Measurements from ENCODE around the gene COPZ2.
"Not testable (repeated sequence)": the region's sequence is repeated elsewhere in the genome, so short reads cannot be mapped to it uniquely, and the experiment has no call there.

Gene COPZ2

DNA sequence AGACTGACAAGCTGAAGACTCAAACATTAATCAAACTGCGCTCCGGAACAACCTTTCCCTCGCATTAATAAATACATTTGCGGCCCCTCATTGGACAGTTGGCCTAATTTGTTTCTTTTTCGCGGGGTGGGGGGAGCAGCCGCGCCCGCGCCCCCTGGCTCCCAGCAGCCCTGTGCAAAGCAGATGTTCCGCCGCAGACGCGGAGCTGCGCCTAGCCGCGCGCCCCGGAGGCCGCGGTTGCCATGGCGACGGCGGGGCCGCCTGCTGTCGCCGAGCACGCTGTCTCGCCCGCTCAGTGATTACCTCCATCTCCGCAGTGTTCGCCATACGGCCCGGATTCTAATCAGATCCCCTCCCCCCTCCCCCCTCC, 25.5 kb downstream of the COPZ2 start:
- H3K9ac ChIP-seq (ENCODE audit: low read depth in 1 of 2, low read length in 2 of 2): peak overlapping the region in 1 of 2 donors; percentile 61
- no peaks in the 10 kb centered on the region for H3K9me3 ChIP-seq (ENCODE audit: control insufficient read depth in 1 of 2, low read length in 2 of 2)

DNA sequence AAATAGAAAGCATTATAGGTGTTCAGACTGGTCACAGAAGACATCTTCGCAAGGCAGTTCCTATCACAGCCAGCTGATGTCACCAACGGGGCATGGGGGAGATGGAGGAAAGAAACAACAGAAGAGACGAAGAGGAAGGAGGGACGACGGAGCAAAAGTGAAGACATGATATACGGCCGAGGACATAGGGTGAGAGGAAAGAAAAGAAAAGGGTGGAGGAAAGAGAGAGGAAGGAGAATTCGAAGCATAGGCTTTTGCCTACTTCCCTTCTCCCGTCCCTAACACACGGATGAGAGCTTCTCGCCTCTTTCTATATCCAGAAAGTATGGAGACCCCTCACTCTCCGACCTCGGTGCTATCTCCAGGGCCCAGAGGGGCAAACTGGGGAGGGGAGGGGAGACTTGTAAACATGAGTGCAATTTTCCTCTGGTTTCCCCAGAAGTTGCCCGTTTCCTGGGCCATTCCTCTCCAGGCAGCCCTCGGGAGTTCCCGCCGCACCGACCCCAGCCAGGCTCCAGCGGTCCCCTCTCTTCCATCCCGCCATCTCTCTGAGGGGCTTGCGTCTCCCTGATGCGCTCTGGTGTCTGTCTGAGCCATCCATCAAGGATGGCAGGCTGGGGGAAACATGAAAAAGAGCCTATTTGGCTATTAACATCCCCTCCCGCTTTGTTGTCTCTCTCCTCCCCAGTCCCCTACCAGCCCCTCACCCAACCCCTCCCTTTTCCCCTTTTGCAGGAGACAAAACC, 26.0 kb downstream of the COPZ2 start:
- Histone ChIP-seq H3K27me3 (ENCODE audit: control insufficient read depth in 1 of 2, insufficient read depth in 2 of 2, low read length in 2 of 2) (peaks cover 31 to 34% of the 10 kb centered on the region in 2 donors), H3K9me3 (ENCODE audit: control insufficient read depth in 1 of 2, low read length in 2 of 2) (no peaks in the 10 kb centered on the region), H3K36me3 (ENCODE audit: control insufficient read depth in 1 of 2, insufficient read depth in 2 of 2, low read length in 2 of 2) (no peaks in the 10 kb centered on the region), H3K4me3 (ENCODE audit: low read depth in 1 of 2, low read length in 2 of 2) (peak overlapping the region; percentile 16 to 50), H3K9ac (ENCODE audit: low read depth in 1 of 2, low read length in 2 of 2) (peak overlapping the region in 1 of 2 donors; percentile 61), H3K27ac (ENCODE audit: low read depth, low read length) (no peak overlapping the region), H3K4me1 (ENCODE audit: control insufficient read depth in 1 of 2, insufficient read depth in 2 of 2, low read length in 2 of 2) (peaks cover 6 to 10% of the 10 kb centered on the region in 2 donors)

More for the DNA sequence above, 25.5 kb downstream of the COPZ2 start:
- H3K4me3 ChIP-seq (ENCODE audit: low read depth in 1 of 2, low read length in 2 of 2): peak overlapping the region; percentile 16 to 50
- peaks cover 31 to 34% of the 10 kb centered on the region in 2 donors for H3K27me3 ChIP-seq (ENCODE audit: control insufficient read depth in 1 of 2, insufficient read depth in 2 of 2, low read length in 2 of 2)
- H3K27ac ChIP-seq (ENCODE audit: low read depth, low read length): no peak overlapping the region
- peaks cover 6 to 10% of the 10 kb centered on the region in 2 donors for H3K4me1 ChIP-seq (ENCODE audit: control insufficient read depth in 1 of 2, insufficient read depth in 2 of 2, low read length in 2 of 2)
- H3K36me3 ChIP-seq (ENCODE audit: control insufficient read depth in 1 of 2, insufficient read depth in 2 of 2, low read length in 2 of 2): no peaks in the 10 kb centered on the region

DNA sequence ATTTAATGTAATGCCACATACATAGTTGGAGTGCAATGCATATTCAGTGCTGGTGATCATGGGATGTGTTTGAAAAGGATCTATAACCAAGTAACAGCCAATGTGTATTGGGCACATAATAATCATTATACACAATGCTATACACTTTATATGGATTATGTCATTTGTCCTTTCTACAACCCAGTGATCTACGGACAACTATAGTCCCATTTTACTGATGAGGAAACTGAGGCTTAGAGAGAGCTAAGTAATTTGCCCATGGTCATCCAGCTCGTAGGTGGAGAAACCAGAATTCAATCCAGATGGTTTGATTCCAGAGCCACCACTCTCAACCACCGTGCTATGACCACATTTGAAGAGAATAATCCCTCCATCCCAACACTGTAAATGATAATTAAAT, 27.4 kb downstream of the COPZ2 start:
- no peaks in the 10 kb centered on the region for H3K9me3 ChIP-seq (ENCODE audit: control insufficient read depth in 1 of 2, low read length in 2 of 2)
- H3K9ac ChIP-seq (ENCODE audit: low read depth in 1 of 2, low read length in 2 of 2): no peak overlapping the region
- no peak overlapping the region for H3K4me3 ChIP-seq (ENCODE audit: low read depth in 1 of 2, low read length in 2 of 2)
- peaks cover 30 to 34% of the 10 kb centered on the region in 2 donors for H3K27me3 ChIP-seq (ENCODE audit: control insufficient read depth in 1 of 2, insufficient read depth in 2 of 2, low read length in 2 of 2)
- H3K27ac ChIP-seq (ENCODE audit: low read depth, low read length): no peak overlapping the region
- peaks cover 6 to 10% of the 10 kb centered on the region in 2 donors for H3K4me1 ChIP-seq (ENCODE audit: control insufficient read depth in 1 of 2, insufficient read depth in 2 of 2, low read length in 2 of 2)
- no peaks in the 10 kb centered on the region for H3K36me3 ChIP-seq (ENCODE audit: control insufficient read depth in 1 of 2, insufficient read depth in 2 of 2, low read length in 2 of 2)

DNA sequence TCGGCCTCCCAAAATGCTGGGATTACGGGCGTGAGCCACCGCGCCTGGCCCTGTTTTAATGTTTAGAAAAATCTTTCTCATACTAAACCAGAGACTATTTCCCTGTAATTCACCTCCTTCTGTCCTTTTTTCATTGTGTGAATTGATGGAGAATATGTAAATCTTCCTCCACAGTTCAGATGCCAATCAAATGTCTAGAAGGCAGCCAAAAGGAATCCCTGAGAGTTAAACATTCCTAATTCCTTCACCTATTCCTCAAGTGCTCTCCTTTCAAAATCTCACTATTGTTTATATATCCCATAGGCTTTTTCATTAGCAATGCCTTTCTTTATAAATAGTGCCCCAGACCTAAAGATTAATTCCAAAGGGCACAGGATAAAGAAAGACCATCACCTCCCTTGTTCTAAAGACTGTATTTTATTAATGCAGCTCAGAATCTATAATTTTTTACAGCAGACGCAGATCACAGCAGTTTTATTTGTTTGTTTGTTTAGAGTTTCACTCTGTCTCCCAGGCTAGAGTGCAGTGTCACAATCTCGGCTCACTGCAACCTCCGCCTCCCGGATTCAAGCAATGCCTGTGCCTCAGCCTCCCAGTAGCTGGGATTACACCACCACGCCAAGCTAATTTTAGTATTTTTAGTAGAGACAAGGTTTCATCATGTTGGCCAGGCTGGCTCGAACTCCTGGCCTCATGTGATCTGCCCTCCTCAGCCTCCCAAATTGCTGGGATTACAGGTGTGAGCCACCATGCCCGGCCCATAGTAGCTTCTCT, 30.5 kb downstream of the COPZ2 start:
- H3K36me3 ChIP-seq (ENCODE audit: control insufficient read depth in 1 of 2, insufficient read depth in 2 of 2, low read length in 2 of 2): no peaks in the 10 kb centered on the region
- H3K4me3 ChIP-seq (ENCODE audit: low read depth in 1 of 2, low read length in 2 of 2): no peak overlapping the region
- no peak overlapping the region for H3K9ac ChIP-seq (ENCODE audit: low read depth in 1 of 2, low read length in 2 of 2)
- H3K4me1 ChIP-seq (ENCODE audit: control insufficient read depth in 1 of 2, insufficient read depth in 2 of 2, low read length in 2 of 2): peaks cover 9 to 20% of the 10 kb centered on the region in 2 donors
- no peak overlapping the region for H3K27ac ChIP-seq (ENCODE audit: low read depth, low read length)
- H3K9me3 ChIP-seq (ENCODE audit: control insufficient read depth in 1 of 2, low read length in 2 of 2): no peaks in the 10 kb centered on the region
- peaks cover 8 to 15% of the 10 kb centered on the region in 2 donors for H3K27me3 ChIP-seq (ENCODE audit: control insufficient read depth in 1 of 2, insufficient read depth in 2 of 2, low read length in 2 of 2)

DNA sequence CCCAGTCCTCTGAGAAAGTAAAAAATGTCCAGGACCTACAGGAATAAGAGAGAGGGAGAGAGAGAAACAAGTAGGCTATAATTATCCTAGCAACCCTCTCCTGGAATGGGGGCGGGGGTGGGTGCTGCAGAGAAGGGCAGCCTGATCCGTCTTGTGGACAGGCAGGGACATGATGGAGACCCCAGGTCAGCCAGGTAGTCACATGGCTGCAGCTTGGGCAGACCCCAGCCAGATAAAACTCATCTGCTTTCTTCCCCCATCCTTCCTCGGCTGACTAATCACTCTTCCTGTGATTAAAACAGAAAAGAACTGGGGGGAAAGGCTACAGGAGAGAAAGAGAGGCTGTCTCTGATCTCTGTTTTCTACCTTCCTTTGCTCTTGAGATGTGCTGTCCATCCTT, 32.6 kb downstream of the COPZ2 start:
- H3K4me3 ChIP-seq (ENCODE audit: low read depth in 1 of 2, low read length in 2 of 2): no peak overlapping the region
- no peaks in the 10 kb centered on the region for H3K9me3 ChIP-seq (ENCODE audit: control insufficient read depth in 1 of 2, low read length in 2 of 2)
- H3K4me1 ChIP-seq (ENCODE audit: control insufficient read depth in 1 of 2, insufficient read depth in 2 of 2, low read length in 2 of 2): peaks cover 4 to 10% of the 10 kb centered on the region in 2 donors
- no peaks in the 10 kb centered on the region for H3K36me3 ChIP-seq (ENCODE audit: control insufficient read depth in 1 of 2, insufficient read depth in 2 of 2, low read length in 2 of 2)
- H3K9ac ChIP-seq (ENCODE audit: low read depth in 1 of 2, low read length in 2 of 2): no peak overlapping the region
- H3K27ac ChIP-seq (ENCODE audit: low read depth, low read length): no peak overlapping the region
- peaks cover 3 to 5% of the 10 kb centered on the region in 2 donors for H3K27me3 ChIP-seq (ENCODE audit: control insufficient read depth in 1 of 2, insufficient read depth in 2 of 2, low read length in 2 of 2)

DNA sequence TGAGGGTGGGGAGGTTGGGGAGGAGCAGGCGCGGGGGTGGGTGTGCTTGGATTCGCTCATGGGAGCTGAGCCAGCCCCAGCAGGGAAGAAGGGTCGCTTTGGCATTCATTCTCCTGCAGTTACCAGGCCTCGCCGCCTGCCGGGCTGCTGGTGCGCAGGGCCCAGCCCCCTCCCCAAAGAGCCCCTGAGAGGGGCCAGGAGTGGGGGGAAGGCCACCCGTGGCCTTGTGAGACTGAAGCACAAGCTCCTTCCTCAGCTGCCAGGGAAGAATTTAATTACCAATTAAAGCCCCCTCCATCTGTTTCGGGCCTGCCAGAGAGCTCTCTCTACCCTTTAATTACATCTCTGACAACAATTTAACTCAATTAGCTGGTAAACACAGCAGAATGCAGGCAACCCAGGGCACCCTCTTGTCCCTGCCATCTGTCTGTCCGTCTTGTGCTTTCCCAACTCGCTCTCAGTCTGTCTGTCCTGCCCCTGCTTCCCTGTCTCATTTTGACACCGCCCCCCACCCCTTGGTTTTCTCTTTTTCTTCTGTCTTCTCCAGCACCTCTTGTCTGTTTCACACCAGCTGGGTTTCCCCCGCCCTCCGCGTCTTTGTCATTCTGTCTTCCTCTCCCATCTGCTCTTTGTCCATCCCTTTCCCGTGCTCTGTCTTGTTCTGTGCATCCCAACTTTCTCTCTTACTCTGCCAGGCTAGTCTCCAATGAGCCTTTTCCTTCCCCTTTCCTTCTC, 34.0 kb downstream of the COPZ2 start:
- Histone ChIP-seq H3K27ac (ENCODE audit: low read depth, low read length) (no peak overlapping the region), H3K9ac (ENCODE audit: low read depth in 1 of 2, low read length in 2 of 2) (no peak overlapping the region)

DNA sequence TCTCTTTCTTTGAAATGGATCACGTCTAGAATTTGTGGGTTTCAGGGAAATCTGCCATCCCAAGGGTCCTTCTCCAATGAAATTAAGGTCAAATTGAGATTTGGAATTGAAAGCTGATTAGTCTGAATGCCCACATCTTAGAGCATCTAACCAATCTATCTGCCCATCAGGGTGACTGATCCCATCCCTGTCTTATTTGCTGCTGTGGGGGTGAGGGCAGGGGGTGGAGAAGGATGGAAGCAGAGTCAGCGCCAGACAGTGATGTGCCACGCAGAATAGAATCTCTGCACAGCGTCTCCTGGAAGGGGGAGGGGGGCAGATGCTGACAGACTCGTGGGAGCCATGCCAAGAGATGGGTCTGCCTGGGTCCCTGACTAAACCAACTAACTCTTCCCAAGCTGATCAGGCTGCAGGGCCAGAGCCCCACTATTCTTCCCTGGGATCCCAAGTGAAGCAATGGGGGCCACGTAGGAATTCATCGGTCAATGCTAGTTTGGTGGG, 34.6 kb downstream of the COPZ2 start:
- Histone ChIP-seq H3K4me3 (ENCODE audit: low read depth in 1 of 2, low read length in 2 of 2) (no peak overlapping the region), H3K27ac (ENCODE audit: low read depth, low read length) (no peak overlapping the region), H3K9ac (ENCODE audit: low read depth in 1 of 2, low read length in 2 of 2) (no peak overlapping the region), H3K4me1 (ENCODE audit: control insufficient read depth in 1 of 2, insufficient read depth in 2 of 2, low read length in 2 of 2) (peaks cover 4 to 10% of the 10 kb centered on the region in 2 donors), H3K36me3 (ENCODE audit: control insufficient read depth in 1 of 2, insufficient read depth in 2 of 2, low read length in 2 of 2) (no peaks in the 10 kb centered on the region), H3K27me3 (ENCODE audit: control insufficient read depth in 1 of 2, insufficient read depth in 2 of 2, low read length in 2 of 2) (peaks cover 0 to 3% of the 10 kb centered on the region in 2 donors), H3K9me3 (ENCODE audit: control insufficient read depth in 1 of 2, low read length in 2 of 2) (no peaks in the 10 kb centered on the region)

More for the DNA sequence above, 34.0 kb downstream of the COPZ2 start:
- Histone ChIP-seq H3K36me3 (ENCODE audit: control insufficient read depth in 1 of 2, insufficient read depth in 2 of 2, low read length in 2 of 2) (no peaks in the 10 kb centered on the region), H3K4me3 (ENCODE audit: low read depth in 1 of 2, low read length in 2 of 2) (no peak overlapping the region), H3K9me3 (ENCODE audit: control insufficient read depth in 1 of 2, low read length in 2 of 2) (no peaks in the 10 kb centered on the region), H3K27me3 (ENCODE audit: control insufficient read depth in 1 of 2, insufficient read depth in 2 of 2, low read length in 2 of 2) (peaks cover 0 to 3% of the 10 kb centered on the region in 2 donors), H3K4me1 (ENCODE audit: control insufficient read depth in 1 of 2, insufficient read depth in 2 of 2, low read length in 2 of 2) (peaks cover 4 to 10% of the 10 kb centered on the region in 2 donors)

DNA sequence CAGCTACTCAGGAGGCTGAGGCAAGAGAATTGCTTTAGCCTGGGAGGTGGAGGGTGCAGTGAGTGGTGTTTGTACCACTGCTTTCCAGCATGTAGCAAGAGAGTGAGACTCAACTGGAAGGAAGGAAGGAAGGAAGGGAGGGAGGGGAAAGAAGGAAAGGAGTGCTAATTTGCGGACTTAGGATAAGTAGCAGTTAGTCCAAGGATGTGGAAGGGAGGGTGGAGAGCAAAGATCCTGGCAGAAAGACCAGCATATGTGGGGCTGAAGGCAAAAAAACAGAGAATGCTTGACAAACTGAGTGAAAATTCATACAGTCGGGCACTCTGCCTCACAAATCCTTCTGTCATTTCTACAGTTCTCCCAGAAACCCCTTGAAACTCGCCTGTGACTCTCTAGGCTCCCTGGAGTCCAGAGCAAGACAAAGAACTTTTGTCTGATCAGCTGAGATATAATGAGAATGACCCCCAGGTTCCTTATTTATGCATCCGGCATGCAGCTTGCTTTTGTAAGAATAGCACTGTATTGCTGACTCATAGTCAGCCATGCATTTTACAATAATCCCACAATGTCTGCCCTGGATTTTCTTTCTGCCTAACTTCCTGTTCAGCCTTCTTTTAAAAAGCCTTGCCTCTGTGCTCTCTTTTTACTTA, 35.2 kb downstream of the COPZ2 start:
- Histone ChIP-seq H3K4me3 (ENCODE audit: low read depth in 1 of 2, low read length in 2 of 2) (no peak overlapping the region), H3K27ac (ENCODE audit: low read depth, low read length) (no peak overlapping the region), H3K4me1 (ENCODE audit: control insufficient read depth in 1 of 2, insufficient read depth in 2 of 2, low read length in 2 of 2) (peaks cover 4 to 10% of the 10 kb centered on the region in 2 donors), H3K36me3 (ENCODE audit: control insufficient read depth in 1 of 2, insufficient read depth in 2 of 2, low read length in 2 of 2) (no peaks in the 10 kb centered on the region), H3K27me3 (ENCODE audit: control insufficient read depth in 1 of 2, insufficient read depth in 2 of 2, low read length in 2 of 2) (peaks cover 0 to 3% of the 10 kb centered on the region in 2 donors), H3K9me3 (ENCODE audit: control insufficient read depth in 1 of 2, low read length in 2 of 2) (no peaks in the 10 kb centered on the region), H3K9ac (ENCODE audit: low read depth in 1 of 2, low read length in 2 of 2) (no peak overlapping the region)

DNA sequence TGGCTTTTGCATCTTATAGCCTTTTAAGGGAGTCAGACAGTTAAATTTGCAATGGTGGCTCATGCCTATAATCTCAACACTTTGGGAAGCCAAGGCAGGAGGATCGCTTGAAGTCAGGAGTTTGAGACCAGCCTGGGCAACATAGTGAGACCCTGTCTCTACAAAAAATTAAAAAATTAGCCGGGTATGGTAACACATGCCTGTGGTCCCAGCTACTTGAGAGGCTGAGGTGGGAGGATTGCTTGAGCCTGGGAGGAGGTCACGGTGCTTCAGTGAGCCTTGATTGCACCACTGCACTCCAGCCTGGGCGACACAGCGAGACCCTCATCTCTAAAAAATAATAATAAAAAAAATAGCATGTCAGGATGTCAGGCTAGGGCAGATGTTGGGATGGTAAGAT, 35.9 kb downstream of the COPZ2 start:
- H3K9me3 ChIP-seq (ENCODE audit: control insufficient read depth in 1 of 2, low read length in 2 of 2); H3K27ac ChIP-seq (ENCODE audit: low read depth, low read length); H3K27me3 ChIP-seq (ENCODE audit: control insufficient read depth in 1 of 2, insufficient read depth in 2 of 2, low read length in 2 of 2); H3K4me1 ChIP-seq (ENCODE audit: control insufficient read depth in 1 of 2, insufficient read depth in 2 of 2, low read length in 2 of 2); H3K36me3 ChIP-seq (ENCODE audit: control insufficient read depth in 1 of 2, insufficient read depth in 2 of 2, low read length in 2 of 2); H3K9ac ChIP-seq (ENCODE audit: low read depth in 1 of 2, low read length in 2 of 2); H3K4me3 ChIP-seq (ENCODE audit: low read depth in 1 of 2, low read length in 2 of 2): not testable (repeated sequence)
